ENCODE results near the gene GGN. TPM values are rescaled to one million over a fixed set of nuclear protein-coding genes. Genes with fewer than 3 reads are reported as not detected.

The GGN gene
- polyA plus RNA-seq, 1 of the 3 experiments (the other 2 are of a cell fraction), result 0.48 TPM

- ChIA-PET CTCF (interaction anchor here (0.9 to 4.9 kb wide), 10 partner anchors 37 to 225 kb away, joined by 3 to 76 read pairs (median 6); partner anchors contain the start of genes FAM98C, GGN, PSMD8 and SPRED3), POLR2A (interaction anchor here (0.8 to 2.1 kb wide), 2 partner anchors 10 to 37 kb away, joined by 3 to 10 read pairs; partner anchors contain the start of gene PSMD8)
- Histone ChIP-seq H3F3A (replicated peaks; ENCODE audit: insufficient read depth) (peaks cover 2% of the 10 kb centered on the region), H3K36me3 (replicated peaks in 1 of 2; ENCODE audit: control insufficient read depth in 1 of 2, insufficient read depth in 2 of 2, low read length in 1 of 2) (no peaks in the 10 kb centered on the region), H3K79me2 (ENCODE audit: insufficient read depth) (no peaks in the 10 kb centered on the region), H3K9me2 (no peaks in the 10 kb centered on the region), H3K27me3 (ENCODE audit: insufficient read depth) (no peaks in the 10 kb centered on the region), H3K4me2 (peak overlapping the region; percentile 88), H3K4me1 (ENCODE audit: control insufficient read depth in 1 of 2, insufficient read depth in 2 of 2, low read depth in 1 of 2, low read length in 1 of 2) (peaks cover 0 to 8% of the 10 kb centered on the region in 2 experiments; a peak in 1 of 4 replicates), H3K4me3 (ENCODE audit: low read depth in 2 of 2, low read length in 1 of 2) (peak overlapping the region; percentile 68 to 96), H3K9ac (peak overlapping the region; percentile 57; the same call in 1 of the 2 replicates), H3K27ac (ENCODE audit: low read depth in 2 of 2, low read length in 1 of 2) (peak overlapping the region; percentile 82 to 86), H4K20me1 (ENCODE audit: insufficient read depth) (no peaks in the 10 kb centered on the region), H3K9me3 (no peaks in the 10 kb centered on the region), H2AFZ (ENCODE audit: low read depth) (peak overlapping the region; percentile 98)
- TF ChIP-seq EP300 (IDR thresholded peaks at IDR 0.05; ENCODE audit: borderline replicate concordance in 1 of 2, low read depth in 1 of 2, low read length in 1 of 2) (no peak), MXI1 (IDR thresholded peaks at IDR 0.05; ENCODE audit: low read depth, low read length) (peak; percentile 67), NRF1 (IDR thresholded peaks at IDR 0.05; ENCODE audit: low read depth, low read length) (peak; percentile 47), SIN3A (IDR thresholded peaks at IDR 0.05; ENCODE audit: borderline replicate concordance, low read depth, low read length) (no peak), POLR2AphosphoS5 (IDR thresholded peaks at IDR 0.05; ENCODE audit: low read depth, low read length) (no peak), SMC3 (IDR thresholded peaks at IDR 0.05; ENCODE audit: low read depth, low read length) (no peak), TCF12 (IDR thresholded peaks at IDR 0.05) (no peak), NFIC (IDR thresholded peaks at IDR 0.05; ENCODE audit: borderline replicate concordance) (no peak), IRF3 (IDR thresholded peaks at IDR 0.05; ENCODE audit: low read depth, low read length) (no peak), CHD2 (IDR thresholded peaks at IDR 0.05; ENCODE audit: low read length, partially characterized antibody) (no peak), EZH2phosphoT487 (IDR thresholded peaks at IDR 0.05; ENCODE audit: borderline replicate concordance, low read depth) (no peak), GABPA (IDR thresholded peaks at IDR 0.05; ENCODE audit: low read depth) (no peak), YY1 (IDR thresholded peaks at IDR 0.05; ENCODE audit: low read depth) (no peak), RCOR1 (IDR thresholded peaks at IDR 0.05; ENCODE audit: low read length) (no peak), JUND (IDR thresholded peaks at IDR 0.05) (no peak), MEF2A (IDR thresholded peaks at IDR 0.05; ENCODE audit: borderline replicate concordance, low read depth) (no peak), RAD21 (IDR thresholded peaks at IDR 0.05; ENCODE audit: low read length) (no peak)
- TF ChIP-seq, protein P1, sequence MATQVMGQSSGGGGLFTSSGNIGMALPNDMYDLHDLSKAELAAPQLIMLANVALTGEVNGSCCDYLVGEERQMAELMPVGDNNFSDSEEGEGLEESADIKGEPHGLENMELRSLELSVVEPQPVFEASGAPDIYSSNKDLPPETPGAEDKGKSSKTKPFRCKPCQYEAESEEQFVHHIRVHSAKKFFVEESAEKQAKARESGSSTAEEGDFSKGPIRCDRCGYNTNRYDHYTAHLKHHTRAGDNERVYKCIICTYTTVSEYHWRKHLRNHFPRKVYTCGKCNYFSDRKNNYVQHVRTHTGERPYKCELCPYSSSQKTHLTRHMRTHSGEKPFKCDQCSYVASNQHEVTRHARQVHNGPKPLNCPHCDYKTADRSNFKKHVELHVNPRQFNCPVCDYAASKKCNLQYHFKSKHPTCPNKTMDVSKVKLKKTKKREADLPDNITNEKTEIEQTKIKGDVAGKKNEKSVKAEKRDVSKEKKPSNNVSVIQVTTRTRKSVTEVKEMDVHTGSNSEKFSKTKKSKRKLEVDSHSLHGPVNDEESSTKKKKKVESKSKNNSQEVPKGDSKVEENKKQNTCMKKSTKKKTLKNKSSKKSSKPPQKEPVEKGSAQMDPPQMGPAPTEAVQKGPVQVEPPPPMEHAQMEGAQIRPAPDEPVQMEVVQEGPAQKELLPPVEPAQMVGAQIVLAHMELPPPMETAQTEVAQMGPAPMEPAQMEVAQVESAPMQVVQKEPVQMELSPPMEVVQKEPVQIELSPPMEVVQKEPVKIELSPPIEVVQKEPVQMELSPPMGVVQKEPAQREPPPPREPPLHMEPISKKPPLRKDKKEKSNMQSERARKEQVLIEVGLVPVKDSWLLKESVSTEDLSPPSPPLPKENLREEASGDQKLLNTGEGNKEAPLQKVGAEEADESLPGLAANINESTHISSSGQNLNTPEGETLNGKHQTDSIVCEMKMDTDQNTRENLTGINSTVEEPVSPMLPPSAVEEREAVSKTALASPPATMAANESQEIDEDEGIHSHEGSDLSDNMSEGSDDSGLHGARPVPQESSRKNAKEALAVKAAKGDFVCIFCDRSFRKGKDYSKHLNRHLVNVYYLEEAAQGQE (IDR thresholded peaks at IDR 0.05; ENCODE audit: low read depth, low read length), result no peak
- TF ChIP-seq, protein P2, sequence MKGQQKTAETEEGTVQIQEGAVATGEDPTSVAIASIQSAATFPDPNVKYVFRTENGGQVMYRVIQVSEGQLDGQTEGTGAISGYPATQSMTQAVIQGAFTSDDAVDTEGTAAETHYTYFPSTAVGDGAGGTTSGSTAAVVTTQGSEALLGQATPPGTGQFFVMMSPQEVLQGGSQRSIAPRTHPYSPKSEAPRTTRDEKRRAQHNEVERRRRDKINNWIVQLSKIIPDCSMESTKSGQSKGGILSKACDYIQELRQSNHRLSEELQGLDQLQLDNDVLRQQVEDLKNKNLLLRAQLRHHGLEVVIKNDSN (IDR thresholded peaks at IDR 0.05; ENCODE audit: borderline replicate concordance, low read depth), result no peak
- TF ChIP-seq, protein P3, sequence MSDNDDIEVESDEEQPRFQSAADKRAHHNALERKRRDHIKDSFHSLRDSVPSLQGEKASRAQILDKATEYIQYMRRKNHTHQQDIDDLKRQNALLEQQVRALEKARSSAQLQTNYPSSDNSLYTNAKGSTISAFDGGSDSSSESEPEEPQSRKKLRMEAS (IDR thresholded peaks at IDR 0.05; ENCODE audit: low read depth), result peak; percentile 84
- DNase-seq, result peak; percentile 90
- 1% methylated on average over 29 of the region's 41 CpGs for WGBS (ENCODE audit: low lambda C conversion rate)
Measured at GRCh38 chr19:38336638-38337359, 51.0 kb downstream of the GGN start.

Measured in SK-N-SH (cell line).